Breast epithelium (tissue), 3 donors: ENCODE results near the gene ORAI2.
"Not testable (repeated sequence)": the region's sequence is repeated elsewhere in the genome, so short reads cannot be mapped to it uniquely, and the experiment has no call there.

Experiments used
- POLR2A ChIP-seq: fragments of 450-650 bp; IDR thresholded peaks from one replicate; pipeline ENCODE4 v1.6.1; 2016; ENCODE audit warnings: antibody characterized with exemption, mild to moderate bottlenecking, moderate library complexity
- TF ChIP-seq, protein P1 (sequence below), 3 donors: fragments of 450-650 bp; IDR thresholded peaks; one replicate each; pipeline ENCODE4 v1.5.1; 2016 to 2017; ENCODE audit warnings: antibody characterized with exemption in 3 of 3, mild to moderate bottlenecking in 3 of 3, moderate library complexity in 3 of 3

DNA sequence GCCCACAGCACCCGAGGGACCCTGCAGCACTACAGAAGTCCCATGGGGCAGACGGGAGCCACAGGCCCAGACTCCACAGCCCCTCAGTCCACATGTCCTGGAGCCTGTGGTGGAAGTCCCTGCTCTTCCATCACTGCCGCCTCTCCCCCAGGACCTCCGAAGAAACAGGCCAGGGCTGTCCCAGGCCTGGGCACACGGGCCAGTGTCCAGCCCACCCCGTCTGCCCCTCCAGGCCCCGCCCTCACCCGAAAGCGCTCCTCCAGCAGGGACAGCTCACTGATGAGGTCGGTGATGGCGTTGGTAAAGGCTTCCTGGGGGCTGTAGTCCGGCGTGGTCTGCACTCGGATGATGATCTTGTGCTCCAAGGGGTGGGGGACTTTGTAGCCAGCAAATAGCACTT is 40.7 kb downstream of the ORAI2 start:
- not testable (repeated sequence) for TF ChIP-seq POLR2A
- TF ChIP-seq, protein P1, sequence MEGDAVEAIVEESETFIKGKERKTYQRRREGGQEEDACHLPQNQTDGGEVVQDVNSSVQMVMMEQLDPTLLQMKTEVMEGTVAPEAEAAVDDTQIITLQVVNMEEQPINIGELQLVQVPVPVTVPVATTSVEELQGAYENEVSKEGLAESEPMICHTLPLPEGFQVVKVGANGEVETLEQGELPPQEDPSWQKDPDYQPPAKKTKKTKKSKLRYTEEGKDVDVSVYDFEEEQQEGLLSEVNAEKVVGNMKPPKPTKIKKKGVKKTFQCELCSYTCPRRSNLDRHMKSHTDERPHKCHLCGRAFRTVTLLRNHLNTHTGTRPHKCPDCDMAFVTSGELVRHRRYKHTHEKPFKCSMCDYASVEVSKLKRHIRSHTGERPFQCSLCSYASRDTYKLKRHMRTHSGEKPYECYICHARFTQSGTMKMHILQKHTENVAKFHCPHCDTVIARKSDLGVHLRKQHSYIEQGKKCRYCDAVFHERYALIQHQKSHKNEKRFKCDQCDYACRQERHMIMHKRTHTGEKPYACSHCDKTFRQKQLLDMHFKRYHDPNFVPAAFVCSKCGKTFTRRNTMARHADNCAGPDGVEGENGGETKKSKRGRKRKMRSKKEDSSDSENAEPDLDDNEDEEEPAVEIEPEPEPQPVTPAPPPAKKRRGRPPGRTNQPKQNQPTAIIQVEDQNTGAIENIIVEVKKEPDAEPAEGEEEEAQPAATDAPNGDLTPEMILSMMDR (IDR thresholded peaks at IDR 0.05), result not testable (repeated sequence)
